Measurements from ENCODE around the gene SAE1.

Gene SAE1

DNA sequence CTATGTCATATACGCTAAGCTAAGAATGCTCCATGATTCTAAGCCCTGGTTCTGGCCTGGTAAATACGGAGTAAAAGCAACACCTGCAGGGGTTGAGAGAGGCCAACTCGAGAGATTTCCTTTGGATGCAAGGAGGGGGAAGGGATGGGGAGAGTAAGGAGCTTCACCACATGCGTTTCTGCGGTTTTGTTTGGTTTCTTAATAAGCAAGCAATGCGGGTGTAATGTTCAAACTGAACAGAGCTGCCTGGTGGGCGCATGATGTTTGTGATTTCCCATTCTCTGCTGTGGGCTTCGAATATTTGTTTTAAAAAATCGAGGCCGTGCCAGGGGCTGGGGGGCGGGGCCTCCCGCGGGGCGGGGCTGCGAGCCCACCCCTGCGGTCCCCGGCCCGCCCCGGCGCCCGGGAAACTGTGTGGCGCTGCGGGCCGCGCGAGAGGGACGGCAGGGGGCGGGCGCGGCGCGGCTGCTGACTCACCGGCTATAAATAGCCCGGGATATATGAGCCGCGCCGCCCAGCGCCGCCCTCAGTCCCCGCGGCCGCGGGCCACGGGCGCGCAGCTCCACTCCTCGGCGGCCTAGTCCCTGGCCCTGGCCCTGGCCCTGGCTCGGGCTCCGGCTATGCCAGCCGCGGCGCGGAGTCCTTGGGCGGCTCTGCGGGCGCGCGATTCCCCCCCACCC lies 95.3 kb downstream of the SAE1 start:
- peak; percentile 81 to 82 for DNase-seq

DNA sequence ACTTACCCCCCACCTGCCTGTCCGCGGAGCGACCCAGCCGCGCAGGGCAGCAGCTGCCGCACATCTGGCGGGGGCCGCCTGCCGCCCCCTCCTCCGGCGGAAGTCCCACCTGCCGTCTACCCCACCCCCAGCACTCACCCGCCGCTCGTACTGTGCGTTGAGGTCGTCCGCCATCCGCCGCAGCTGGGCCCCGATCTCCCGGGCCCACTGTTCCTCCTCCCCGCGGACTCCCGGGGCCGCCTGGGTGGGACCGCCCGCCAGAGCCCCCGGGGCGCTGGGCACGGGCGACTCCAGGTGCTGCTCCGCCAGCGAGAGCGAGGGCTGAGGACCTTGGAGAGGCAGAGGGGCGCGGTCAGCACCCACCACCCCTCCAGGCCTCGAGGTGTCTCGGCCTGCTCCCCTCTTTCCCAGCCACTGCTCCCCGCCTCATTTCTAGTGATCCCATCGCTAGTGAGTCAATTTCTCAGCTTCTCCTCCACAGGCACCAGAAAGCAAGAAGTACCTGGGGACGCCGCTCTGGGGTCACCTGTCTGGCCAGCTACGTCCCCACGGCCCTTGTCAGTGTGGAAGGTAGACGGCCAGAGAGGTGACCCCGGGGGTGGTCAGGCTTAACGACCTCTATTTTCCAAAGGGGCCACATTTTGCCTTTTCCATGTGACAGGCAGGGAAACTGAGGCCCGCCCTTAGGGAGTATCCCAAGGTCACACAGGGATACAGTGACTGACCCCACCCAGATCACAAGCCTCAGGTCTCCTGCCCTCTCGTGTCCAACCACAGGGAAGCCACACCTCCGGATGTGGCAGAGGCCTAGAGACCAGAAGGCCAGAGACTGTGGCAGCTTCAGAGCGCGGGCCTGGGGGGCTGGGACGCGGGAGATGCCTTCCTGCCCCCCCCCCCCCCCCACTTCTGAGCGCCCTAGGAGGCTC lies 96.1 kb downstream of the SAE1 start:
- no peak for DNase-seq

DNA sequence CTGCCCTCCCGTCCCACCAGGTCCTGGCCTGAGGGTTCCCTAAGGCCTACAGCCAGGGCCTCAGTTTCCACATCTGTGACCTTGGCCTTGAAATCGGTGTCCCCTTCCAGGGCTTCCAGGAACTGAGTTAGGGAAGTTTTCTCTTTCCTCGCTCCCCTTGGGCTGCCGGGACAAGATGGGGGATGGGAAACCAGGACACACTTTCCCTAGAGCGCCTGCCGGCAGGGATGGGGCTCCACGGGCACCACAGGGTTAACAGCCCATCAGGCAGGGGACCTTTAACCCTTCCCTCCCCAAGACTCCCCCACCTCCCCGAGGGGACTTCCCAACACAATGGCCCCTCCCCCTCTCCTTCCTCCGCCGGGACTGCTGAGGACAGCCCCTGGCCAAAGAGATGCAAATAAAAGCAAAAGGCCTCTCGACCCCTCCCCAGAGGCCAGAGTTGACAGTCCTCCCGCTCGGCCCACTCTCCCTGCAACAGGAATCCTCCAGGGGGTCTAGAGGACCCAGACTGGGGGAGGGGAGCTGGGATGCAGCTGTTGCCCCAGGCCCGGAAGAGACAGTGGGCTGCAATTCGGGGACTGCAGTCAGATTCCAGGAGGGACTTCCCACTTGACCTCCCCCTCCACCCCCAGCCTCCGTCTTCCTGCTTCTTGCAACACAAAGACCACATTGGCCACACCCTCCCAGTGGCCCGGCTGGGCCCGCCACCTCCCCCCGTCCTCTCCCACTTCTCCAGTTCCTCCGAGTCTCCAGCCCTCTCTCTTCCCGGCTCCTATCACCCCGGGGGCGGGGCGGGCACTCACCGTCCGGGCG lies 96.9 kb downstream of the SAE1 start:
- peak in 1 of 2 experiments; percentile 33 for DNase-seq

DNA sequence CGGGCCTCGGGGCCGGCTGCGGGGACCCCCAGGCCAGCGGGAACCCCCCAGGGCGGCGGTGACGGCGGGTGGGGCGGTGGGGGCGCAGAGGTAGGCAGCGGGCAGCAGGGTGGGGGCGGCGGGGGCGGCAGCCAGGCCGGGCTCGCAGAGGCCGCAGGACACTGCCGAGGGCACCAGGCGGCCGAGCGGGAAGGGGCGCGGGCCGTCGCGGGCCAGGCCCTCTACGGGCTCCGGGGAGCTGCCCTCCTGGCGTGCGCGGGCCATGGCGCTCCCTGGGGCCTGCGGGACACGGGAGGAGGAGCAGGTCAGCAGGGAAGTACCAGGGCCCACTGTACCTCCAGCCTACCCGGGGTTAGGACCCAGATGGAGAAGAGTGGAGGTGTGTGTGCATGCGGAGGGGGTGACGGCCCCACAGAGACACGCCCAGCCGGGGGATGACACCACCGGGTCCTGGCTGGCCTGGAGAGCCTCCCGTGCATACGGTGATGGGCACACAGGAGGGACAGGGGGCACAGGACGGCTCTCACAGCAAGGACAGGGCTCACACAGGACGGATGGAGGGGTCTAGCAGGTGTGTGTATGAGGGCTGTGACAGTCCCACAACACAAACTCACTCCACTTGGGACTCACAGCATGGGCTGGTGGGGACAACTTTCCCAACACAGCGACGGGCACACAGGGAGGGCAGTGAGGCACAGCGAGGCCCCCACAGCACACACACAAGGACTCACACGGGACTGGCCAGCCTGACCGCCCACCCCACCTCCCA lies 97.7 kb downstream of the SAE1 start:
- peak in 1 of 2 experiments; percentile 31 for DNase-seq

DNA sequence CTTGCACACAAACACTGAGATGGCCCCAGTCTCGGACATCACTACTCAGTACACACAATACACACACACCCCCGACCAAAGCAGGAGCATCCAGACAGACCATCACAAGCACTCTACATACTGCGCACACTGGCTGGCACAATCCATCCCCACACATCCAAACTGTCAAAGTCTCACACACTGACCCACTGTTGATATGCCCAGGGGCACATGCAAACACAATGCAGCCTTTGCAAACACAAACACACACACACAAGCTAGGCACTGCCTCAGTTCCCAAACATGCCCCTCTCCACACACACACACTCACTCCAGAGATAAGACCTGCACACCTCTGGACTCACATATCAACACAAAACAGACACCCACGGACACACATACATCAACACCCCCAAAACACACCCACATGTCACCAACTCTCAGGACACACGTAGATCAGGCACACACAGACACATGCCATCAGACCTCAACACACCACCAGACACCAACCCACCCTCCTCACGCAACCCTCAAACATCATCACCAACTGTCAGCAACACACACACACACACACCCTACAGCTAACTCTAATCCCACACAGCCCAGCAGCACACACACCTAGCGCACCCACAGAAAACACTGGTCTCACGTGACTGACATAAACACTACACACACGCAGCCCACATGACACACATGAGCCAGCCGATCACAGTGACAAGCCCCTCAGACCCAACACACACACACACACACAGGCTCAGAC lies 98.5 kb downstream of the SAE1 start:
- DNase-seq, result peak in 1 of 2 experiments; percentile 35

DNA sequence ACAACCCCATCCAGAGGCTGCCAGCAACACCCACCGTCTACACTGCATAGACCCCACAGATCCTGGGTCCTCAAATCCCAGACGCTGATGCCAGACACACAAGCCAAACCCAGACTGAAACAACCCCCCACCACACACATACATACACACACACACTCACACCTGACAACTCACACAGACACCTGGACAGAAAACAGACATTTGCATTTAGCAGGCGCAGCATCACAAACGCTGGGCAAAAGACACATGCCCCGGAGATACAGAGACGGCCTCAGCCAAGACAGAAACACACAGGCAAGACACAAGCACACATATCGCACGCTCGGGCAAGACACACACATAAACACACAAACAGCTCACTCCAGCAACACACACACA lies 99.0 kb downstream of the SAE1 start:
- DNase-seq, result no peak

DNA sequence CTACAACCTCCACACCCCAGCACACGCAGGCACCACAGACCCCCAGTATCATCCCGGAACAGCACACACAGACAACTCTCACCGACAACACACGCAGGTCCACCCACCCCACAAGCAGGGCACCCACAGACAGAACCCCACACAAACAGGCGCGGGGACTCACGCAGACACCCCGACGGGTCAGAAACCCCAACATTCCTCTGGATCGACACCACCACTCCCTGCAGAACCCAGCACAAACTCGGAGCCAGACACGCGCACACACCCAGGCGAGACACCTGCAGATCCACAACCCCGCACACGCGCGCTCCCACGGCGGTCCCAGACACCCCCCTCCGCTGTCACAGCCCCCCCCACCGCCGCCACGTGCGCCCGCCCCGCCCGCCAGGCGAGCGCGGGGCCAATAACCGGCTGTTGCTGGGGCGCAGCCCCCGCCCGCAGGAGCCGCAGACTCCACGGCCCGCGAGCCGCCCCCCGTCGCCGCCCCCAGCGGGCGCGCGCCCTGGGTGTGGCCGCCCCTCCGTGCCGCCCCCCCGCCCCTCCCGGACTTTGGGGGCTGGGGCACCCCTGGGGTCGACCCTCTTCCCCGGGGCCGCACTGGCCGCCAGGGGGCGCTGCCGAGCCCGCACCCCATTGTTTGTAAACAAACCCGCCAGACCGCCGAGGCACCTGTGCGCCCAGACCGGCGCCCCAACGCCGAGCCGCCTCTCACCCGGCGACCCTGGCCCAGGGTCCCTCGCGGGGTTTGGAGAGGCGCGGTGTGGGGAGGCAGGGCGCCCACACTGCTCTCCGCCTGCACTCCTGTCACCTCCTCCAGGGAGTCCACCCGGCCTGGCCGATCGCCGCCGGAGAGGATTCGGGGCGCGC lies 99.7 kb downstream of the SAE1 start:
- peak; percentile 67 to 74 for DNase-seq

DNA sequence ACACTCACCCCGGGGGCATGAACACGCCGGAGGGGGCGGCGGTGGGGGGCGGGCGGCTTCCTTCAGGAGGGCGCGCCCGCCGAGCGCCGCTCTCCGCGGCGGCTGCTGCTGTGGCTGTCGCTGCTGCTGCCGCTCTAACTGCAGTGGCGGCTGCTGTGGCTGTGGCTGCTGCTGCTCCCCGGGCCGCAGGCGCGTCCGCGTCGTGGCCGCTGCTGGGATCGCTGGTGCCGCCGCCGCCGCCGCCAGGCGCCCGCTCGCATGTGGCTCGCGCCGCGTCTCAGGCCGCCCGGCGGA lies 100.2 kb downstream of the SAE1 start, which contains the start of gene BBC3:
BBC3 (minus strand) TSS at position 279 of the 294 bp plus-strand sequence. CDS start 2,768 bp downstream, outside the sequence.
- DNase-seq, result no peak

DNA sequence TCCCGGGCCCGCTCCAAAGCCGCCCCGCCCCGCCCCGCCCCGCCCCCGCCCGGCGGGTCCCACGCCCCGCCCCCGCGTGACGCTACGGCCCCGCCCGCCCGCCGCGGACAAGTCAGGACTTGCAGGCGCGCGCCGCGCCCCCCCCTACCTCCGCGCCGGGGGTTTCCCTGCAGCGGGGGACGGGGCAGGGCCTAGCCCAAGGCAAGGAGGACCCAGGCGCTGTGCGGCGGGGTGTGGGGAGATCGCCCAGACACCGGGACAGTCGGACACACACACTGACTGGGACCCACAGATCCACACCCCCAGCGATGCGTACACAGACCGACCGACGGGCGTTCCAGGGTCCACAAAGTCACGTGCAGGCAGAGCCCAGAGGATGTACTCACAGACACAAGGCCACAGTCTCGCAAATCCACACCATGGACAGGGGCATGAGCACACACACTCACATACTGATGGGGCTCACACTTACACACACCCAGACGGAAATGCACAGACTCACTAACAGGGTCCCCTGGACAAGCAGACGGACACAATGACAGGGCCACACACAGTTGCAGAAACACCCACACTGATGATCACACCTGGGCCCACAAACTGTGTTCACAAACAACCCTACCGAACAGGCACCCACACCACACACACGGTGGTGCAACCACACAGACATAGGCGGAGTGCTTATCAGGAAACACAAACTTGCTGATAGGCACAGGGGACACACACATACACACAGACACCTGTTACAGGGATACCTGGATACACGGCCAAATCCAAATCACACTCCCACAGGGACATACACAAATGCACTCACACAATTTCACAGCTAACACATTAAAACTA lies 100.8 kb downstream of the SAE1 start:
- DNase-seq, result peak; percentile 90 to 91

DNA sequence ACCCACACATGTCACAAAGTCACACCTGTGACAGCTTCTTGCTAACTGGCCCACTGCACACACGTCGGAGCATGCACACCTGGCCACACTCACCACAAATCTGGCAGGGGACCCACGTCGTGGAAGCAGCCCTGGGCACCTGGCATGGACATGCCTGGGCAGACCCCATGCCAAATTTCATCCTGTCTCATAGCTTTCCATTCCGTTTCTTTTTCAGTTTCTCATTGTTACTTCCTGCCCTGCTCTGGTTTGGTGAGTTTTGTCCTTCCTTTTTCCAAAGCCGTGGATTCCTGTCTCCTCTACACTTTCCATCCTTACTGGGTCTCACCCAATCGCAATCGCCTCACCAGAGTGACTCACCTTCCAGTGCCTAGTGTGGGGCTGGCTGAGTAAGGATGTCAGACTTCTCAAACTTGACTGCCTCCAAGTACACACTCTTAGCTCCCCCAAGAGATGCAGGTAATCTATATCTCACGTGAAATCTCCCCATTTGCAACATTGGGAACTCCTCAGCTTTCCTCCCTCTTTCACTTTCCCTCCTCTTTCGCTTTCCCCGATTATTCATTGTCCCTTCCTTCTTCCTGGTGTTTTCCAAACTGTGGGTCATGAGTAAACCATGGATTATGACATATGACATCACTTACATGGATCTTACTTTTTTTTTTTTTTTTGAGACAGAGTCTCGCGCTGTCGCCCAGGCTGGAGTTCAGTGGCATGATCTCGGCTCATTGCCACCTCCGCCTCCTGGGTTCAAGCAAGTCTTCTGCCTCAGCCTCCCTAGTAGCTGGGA lies 102.0 kb downstream of the SAE1 start:
- DNase-seq, result no peak

DNA sequence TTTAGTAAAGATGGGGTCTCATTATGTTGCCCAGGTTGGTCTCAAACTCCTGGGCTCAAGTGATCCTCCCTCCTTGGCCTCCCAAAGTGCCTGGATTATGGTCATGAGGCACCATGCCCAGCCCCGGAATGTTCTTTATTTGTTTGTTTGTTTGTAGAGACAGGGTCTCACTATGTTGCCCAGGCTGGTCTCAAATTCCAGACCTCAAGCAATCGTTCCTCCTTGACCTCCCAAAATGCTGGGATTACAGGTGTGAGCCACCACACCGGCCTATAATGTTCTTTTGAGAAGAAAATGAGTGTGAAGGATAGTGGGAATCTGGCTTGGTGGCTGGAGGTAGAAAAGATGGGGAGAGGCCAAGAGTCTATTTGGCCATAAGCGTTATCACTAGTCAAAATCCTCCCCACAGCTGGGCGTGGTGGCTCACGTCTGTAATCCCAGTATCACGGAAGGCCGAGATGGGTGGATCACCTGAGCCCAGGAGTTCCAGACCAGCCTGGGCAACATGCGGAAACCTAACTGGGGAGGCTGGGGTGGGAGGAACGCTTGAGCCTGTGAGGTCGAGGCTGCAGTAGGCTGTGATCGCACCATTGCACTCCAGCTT lies 105.5 kb downstream of the SAE1 start:
- DNase-seq, result no peak

DNA sequence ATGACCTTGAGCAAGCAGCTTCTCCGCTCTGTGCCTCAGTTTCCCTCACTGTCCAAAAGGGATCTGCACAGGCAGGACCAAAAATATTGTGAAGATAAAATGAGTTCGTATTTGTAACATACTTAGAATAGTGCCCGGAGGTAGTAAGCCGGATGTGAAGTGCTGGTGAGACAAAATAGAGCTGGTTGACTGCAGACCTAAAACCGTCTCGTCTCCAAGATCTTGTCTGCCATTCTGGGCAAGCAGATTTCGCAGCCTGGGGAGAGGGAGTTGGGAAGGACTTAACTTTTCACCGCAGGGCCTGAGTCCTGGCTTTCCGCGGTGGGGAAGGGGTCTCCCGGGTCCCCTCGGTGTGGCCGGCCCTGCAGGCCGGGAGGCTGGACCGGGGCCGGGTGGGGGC lies 108.5 kb downstream of the SAE1 start:
- no peak for DNase-seq

DNA sequence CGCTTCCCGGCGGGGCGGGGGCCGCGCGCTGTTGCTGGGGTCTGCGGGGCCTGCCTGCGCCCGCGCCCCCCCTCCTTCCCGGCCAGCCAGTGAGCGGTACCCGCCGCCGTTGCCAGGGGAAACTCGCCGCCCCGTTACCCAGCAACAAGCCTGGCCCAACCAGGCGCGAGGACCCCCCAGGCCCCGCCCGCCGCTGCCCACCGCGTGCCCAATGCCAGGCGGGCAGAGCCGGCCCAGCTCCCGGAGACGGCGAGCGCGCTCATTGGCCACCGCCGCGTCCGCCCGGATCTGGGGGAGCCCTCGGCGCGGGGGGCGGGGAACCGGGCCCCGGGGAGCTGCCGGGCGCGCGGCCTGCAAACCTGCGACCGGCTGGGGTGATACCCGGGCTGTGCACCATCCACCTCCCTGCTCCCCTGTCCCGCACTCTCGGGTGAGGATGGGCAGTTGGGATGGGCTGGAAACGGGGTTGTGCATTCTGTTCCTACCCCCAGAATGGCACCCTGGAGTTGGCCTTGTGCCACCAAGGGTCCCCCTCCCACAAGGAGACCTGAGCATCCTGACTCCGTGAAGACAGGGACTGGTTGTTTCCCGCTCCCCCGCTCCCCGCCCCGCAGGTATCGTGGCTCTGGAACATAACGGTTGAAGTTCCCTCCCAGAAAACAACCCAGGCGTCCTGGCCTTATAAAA lies 109.1 kb downstream of the SAE1 start:
- peak in 1 of 2 experiments; percentile 48 for DNase-seq

DNA sequence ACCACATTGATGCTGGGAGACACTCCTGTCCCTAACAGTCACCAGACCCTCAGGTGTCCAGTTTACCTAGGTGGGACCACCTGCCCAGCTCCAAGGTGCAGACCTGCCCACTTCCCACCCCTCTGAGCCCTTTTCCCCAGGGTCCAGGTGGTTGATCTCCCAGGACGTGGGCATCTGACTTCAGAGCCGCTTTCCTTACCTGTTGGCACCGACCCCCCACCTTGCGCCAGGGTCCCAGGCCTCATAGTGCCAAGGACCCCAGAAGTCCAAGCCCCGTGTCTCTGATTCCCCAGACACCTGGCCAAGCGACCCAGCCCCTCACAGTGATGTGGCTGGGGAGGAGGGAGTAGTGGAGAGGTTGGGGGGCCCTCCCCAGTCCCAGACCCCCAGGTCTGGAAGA lies 109.9 kb downstream of the SAE1 start:
- DNase-seq, result no peak

DNA sequence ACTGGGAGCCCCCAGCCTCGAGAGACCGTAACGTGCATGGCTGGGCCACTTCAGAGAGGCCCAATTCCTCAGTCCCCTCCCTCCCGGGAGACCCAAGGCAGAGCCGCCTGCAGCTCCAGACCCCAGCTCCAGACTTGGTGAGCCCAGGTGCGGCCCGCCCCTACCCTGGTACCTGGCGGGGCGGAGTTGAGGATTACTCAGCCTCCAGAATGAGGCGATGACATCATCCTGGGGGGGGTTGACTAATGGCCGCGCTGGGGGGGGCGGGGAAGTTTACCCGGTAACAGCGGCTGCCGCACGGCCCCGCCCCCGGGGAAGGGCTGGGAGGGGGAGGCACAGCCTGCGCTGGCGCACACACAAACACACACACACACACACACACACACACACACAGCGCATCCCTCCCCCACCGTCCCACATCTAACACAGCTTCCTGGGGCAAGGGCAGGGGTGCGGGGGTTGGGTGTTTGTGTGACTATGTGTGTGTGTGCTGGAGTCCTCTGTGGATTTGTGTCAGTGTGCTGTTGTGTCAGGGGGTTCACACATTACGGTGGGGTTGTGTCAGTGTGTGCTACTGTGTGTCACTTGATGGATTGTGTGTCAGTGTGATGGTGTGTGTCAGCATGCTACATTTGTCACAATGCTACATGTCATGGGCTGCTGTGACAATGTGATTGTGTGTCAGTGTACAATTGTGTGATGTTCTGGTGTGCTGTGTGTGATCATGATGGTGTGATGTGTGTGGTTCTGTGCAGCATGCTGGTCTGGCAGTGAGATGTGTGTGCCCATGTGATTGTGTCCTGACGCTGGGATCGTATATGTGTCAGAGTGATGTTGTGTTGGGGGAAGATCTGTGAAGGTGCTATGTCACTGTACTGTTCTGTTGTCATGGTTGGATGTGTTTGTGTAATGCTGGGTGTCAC lies 110.6 kb downstream of the SAE1 start:
- peak; percentile 85 to 89 for DNase-seq

DNA sequence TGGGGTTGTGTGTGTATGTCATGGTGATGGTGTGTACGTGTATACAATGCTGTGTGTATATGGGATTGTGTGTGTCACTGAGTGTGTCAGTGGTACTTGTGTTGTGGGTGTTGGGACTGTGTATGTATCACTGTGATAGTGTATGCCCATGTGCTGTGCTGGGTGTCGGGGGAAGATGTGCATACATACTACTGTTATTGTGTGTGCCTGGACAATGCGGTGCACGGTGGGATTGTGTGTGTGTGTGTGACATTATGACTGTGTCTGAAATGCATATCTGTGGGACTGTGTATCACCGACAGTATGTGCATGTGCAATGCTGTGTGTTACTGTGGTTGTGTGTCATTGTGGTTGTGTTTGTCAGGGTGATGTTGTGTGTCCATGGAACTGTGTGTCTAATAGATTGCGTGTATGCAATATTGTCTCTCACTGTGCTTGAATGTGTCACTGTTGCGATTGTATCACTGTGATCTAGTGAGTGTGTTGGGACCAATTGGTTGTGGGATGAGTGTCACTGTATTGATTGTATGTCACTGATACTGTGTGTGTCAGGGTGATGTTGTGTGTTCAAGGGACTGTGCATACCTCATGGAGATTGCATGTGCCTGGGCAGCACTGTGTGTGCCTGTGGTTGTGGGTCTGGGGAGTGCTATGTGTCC lies 111.4 kb downstream of the SAE1 start:
- DNase-seq, result no peak

Measured in stimulated activated CD4-positive, alpha-beta T cell treated with anti-CD3 and anti-CD28 coated beads, Interleukin-4, amount 100 ng/mL, for 4 hours (primary cell).